Vagina (tissue), 2 donors: ENCODE measurements around the gene SMARCD2. TPM values are rescaled to one million over a fixed set of nuclear protein-coding genes. Genes with fewer than 3 reads are reported as not detected.

Experiments
- DNase-seq, 2 donors: peaks; one replicate each; pipeline ENCODE4 v3.0.0-alpha.2; 2017; ENCODE audit errors: extremely low spot score in 2 of 2
- H3K27ac ChIP-seq: fragments of 200-600 bp; sonication (generic); one replicate; pipeline ENCODE4 v1.5.1; 2019
- H3K27me3 ChIP-seq: fragments of 200-600 bp; sonication (generic); one replicate; pipeline ENCODE4 v1.5.1; 2019
- H3K36me3 ChIP-seq, 2 donors: fragments of 200-600 bp; sonication (generic); one replicate each; pipeline ENCODE4 v1.5.1; 2017 to 2019
- H3K4me1 ChIP-seq: fragments of 200-600 bp; sonication (generic); one replicate; pipeline ENCODE4 v1.5.1; 2019
- H3K4me3 ChIP-seq, 2 donors: fragments of 200-600 bp; sonication (generic); 1 replicate in 1 of 2; 2 replicates in 1 of 2; pipeline ENCODE4 v1.5.1; 2016 to 2019
- H3K9me3 ChIP-seq: fragments of 200-600 bp; sonication (generic); one replicate; pipeline ENCODE4 v1.5.1; 2019
- POLR2A ChIP-seq, 2 donors: fragments of 450-650 bp; IDR thresholded peaks; one replicate each; pipeline ENCODE4 v1.6.1; 2017; ENCODE audit warnings: antibody characterized with exemption in 2 of 2, mild to moderate bottlenecking in 2 of 2, moderate library complexity in 2 of 2
- POLR2AphosphoS5 ChIP-seq, 2 donors: sonication (generic); formaldehyde crosslinking; IDR thresholded peaks; one replicate each; pipeline ENCODE4 v1.9.0; 2017; ENCODE audit warnings: antibody characterized with exemption in 2 of 2, mild to moderate bottlenecking in 2 of 2, low read depth in 1 of 2; ENCODE audit not compliant: insufficient read depth in 1 of 2
- intact Hi-C: fragments of 100-400 bp; cut with DNase I; formaldehyde crosslinking; loops from one replicate; pipeline ENCODE4 v1.15.1; 2023
- total RNA-seq: library from RNA; depleted of rRNA; stranded (reverse); fragments of >200 nt; gene quantifications from one replicate; pipeline ENCODE4 v1.2.3, GENCODE V29; 2016
- TF ChIP-seq, protein P1 (sequence below), 3 experiments: fragments of 450-650 bp in 2 of 3; fragments of 200-600 bp in 1 of 3; sonication (generic) in 1 of 3; IDR thresholded peaks; one replicate each; pipeline ENCODE4 v1.5.1; 2017 to 2019; ENCODE audit warnings: antibody characterized with exemption in 3 of 3, mild to moderate bottlenecking in 2 of 3, moderate library complexity in 2 of 3

The SMARCD2 gene
- total RNA-seq, 1 donor from 2014 or later: 146 TPM

- DNase-seq: no peak
- H3K36me3 ChIP-seq: peaks cover 0 to 50% of the 10 kb centered on the region in 2 donors
- H3K4me1 ChIP-seq: peaks cover 60% of the 10 kb centered on the region
- H3K9me3 ChIP-seq: no peaks in the 10 kb centered on the region
- intact Hi-C loops: no loop called here
- TF ChIP-seq, protein P1, sequence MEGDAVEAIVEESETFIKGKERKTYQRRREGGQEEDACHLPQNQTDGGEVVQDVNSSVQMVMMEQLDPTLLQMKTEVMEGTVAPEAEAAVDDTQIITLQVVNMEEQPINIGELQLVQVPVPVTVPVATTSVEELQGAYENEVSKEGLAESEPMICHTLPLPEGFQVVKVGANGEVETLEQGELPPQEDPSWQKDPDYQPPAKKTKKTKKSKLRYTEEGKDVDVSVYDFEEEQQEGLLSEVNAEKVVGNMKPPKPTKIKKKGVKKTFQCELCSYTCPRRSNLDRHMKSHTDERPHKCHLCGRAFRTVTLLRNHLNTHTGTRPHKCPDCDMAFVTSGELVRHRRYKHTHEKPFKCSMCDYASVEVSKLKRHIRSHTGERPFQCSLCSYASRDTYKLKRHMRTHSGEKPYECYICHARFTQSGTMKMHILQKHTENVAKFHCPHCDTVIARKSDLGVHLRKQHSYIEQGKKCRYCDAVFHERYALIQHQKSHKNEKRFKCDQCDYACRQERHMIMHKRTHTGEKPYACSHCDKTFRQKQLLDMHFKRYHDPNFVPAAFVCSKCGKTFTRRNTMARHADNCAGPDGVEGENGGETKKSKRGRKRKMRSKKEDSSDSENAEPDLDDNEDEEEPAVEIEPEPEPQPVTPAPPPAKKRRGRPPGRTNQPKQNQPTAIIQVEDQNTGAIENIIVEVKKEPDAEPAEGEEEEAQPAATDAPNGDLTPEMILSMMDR (IDR thresholded peaks at IDR 0.05): no peak
- no peak for TF ChIP-seq POLR2A (IDR thresholded peaks at IDR 0.05)
- no peak for TF ChIP-seq POLR2AphosphoS5 (IDR thresholded peaks at IDR 0.05; ENCODE audit: insufficient read depth in 1 of 2, low read depth in 1 of 2)
- peak overlapping the region; percentile 97 for H3K27ac ChIP-seq
- no peaks in the 10 kb centered on the region for H3K27me3 ChIP-seq
- H3K4me3 ChIP-seq: no peak overlapping the region
Measured at GRCh38 chr17:63837480-63837879, 5.0 kb downstream of the SMARCD2 start.

- Histone ChIP-seq H3K36me3 (peaks cover 0 to 57% of the 10 kb centered on the region in 2 donors), H3K27ac (peak overlapping the region; percentile 97)
Measured at GRCh38 chr17:63836811-63837210, 5.7 kb downstream of the SMARCD2 start.

DNA sequence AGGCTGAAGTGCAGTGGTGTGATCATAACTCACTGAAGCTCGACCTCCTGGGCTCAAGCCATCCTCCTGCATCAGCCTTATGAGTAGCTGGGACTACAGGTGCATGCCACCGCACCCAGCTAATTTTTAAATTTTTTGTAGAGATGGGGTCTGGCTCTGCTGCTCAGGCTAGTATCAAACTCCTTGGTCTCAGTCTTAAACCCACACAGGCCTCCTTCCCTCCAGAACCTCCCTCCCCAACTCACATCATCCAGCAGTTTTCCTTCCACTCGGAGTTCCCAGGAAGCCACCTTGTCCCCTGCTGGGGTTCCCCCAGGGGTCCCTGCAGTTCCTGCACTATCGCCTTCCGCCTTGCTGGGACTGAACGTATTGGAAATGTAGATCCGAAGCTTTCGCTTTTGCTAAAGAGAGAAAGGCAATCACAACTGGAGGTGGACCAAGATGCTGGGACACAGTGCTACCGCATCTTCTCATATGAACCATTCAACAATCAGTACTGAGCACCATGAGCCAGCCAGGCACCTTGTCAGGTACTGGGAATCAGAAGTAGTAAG is 7.2 kb downstream of the SMARCD2 start:
- no peak for DNase-seq
- peaks cover 46% of the 10 kb centered on the region for H3K4me1 ChIP-seq
- H3K4me3 ChIP-seq: no peak overlapping the region
- peak overlapping the region; percentile 24 for H3K27ac ChIP-seq
- H3K9me3 ChIP-seq: no peaks in the 10 kb centered on the region
- no peaks in the 10 kb centered on the region for H3K27me3 ChIP-seq
- intact Hi-C loops: no loop called here
- peaks cover 0 to 72% of the 10 kb centered on the region in 2 donors for H3K36me3 ChIP-seq
- TF ChIP-seq, protein P1 (IDR thresholded peaks at IDR 0.05): peak in 1 of 3 experiments; percentile 1
- TF ChIP-seq POLR2A (IDR thresholded peaks at IDR 0.05): no peak
- TF ChIP-seq POLR2AphosphoS5 (IDR thresholded peaks at IDR 0.05; ENCODE audit: insufficient read depth in 1 of 2, low read depth in 1 of 2): no peak

More at GRCh38 chr17:63836811-63837210, 5.7 kb downstream of the SMARCD2 start:
- intact Hi-C loops: no loop called here
- no peak for DNase-seq
- no peak overlapping the region for H3K4me3 ChIP-seq
- TF ChIP-seq POLR2AphosphoS5 (IDR thresholded peaks at IDR 0.05; ENCODE audit: insufficient read depth in 1 of 2, low read depth in 1 of 2) (no peak), POLR2A (IDR thresholded peaks at IDR 0.05) (no peak)
- TF ChIP-seq, protein P1 (IDR thresholded peaks at IDR 0.05): no peak
- H3K4me1 ChIP-seq: peaks cover 60% of the 10 kb centered on the region
- H3K9me3 ChIP-seq: no peaks in the 10 kb centered on the region
- H3K27me3 ChIP-seq: no peaks in the 10 kb centered on the region

DNA sequence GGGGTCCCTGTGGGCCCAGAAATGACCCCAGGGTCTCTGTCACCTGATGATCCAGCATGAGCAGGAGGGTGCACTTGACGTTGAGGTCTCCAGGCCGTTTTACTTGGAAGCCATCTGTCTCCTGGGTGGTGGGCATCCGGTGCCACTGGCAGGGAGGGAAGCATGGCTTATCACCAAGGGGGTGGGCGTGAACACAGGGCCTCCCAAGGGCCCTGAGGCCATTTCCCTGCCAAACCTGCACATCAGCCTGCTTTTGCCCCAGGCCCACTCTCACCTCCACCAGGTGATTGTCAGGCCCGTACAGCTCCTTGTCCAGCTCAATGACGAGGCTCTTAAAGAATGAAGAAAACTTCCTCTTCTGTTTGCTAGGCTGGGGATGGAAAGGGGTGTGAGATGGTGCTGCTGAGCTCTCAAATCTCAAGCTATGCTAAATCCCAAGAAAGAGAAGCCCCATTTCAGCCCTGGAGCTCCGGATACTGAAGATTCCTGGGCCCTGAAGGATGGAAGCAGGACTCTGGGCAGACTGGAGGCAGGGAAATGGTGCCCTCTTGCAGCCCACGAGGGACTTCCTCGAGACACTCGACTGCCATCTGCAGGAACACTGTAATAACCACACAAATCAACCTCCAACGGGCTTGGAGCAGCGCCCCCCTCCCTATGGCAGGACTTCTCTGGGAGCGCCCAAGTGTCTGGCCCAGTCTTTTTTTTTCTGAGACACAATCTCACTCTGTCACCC is 7.9 kb downstream of the SMARCD2 start:
- intact Hi-C loops: no loop called here
- Histone ChIP-seq H3K4me1 (peaks cover 43% of the 10 kb centered on the region), H3K27ac (peak overlapping the region; percentile 24), H3K9me3 (no peaks in the 10 kb centered on the region), H3K27me3 (no peaks in the 10 kb centered on the region), H3K36me3 (peaks cover 0 to 79% of the 10 kb centered on the region in 2 donors), H3K4me3 (no peak overlapping the region)
- TF ChIP-seq POLR2AphosphoS5 (IDR thresholded peaks at IDR 0.05; ENCODE audit: insufficient read depth in 1 of 2, low read depth in 1 of 2) (no peak), POLR2A (IDR thresholded peaks at IDR 0.05) (no peak)
- TF ChIP-seq, protein P1 (IDR thresholded peaks at IDR 0.05): peak in 1 of 3 experiments; percentile 4
- no peak for DNase-seq
